ENCODE results near the gene ADGRE1. TPM values are rescaled to one million over a fixed set of nuclear protein-coding genes. Genes with fewer than 3 reads are reported as not detected.

The ADGRE1 gene
- total and polyA plus RNA-seq, 2 experiments from 2014 or later: not detected

DNA sequence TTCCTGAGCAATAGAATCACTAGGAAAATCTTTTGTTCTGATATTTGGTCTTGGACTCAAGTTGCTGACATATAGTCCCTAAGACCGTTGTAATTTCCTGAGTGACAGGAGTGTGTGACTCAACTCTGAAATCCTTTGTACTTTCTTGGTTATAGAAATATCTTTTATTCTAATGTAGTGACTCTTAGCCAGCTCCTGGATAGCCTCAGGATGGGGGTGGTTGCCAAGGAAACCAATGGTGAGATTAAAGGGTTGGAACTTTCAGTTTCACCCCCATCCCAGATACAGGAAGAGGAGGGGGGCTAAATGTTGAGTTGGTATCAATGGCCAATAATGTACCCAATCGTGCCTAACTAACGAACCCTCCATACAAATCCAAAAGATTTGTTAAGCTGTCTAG is 92.0 kb downstream of the ADGRE1 start:
- no peak overlapping the region for H3K4me3 ChIP-seq
- H4K20me1 ChIP-seq (replicated peaks; ENCODE audit: insufficient read depth): no peaks in the 10 kb centered on the region
- no peaks in the 10 kb centered on the region for H3K4me1 Mint-ChIP-seq
- peaks cover 26% of the 10 kb centered on the region; the same call in 2 of the 3 replicates for H3K36me3 Mint-ChIP-seq (ENCODE audit: low read depth)
- no peak overlapping the region for H3K27ac ChIP-seq (ENCODE audit: low read depth)
- H3K36me3 ChIP-seq (ENCODE audit: insufficient read depth): no peaks in the 10 kb centered on the region; the same call in 1 of the 2 replicates
- no peaks in the 10 kb centered on the region for H3K27me3 ChIP-seq (ENCODE audit: insufficient read depth)
- H2AFZ ChIP-seq: no peak overlapping the region
- DNase-seq (ENCODE audit: low spot score) (no peak), ATAC-seq (no peak)
- H3K27ac Mint-ChIP-seq: no peak overlapping the region
- H3F3A ChIP-seq (replicated peaks; ENCODE audit: low read depth): no peaks in the 10 kb centered on the region
- TF ChIP-seq CREB1 (CRISPR knock-in tag; IDR thresholded peaks at IDR 0.05; ENCODE audit: low read depth): no peak
- TF ChIP-seq, protein P1, sequence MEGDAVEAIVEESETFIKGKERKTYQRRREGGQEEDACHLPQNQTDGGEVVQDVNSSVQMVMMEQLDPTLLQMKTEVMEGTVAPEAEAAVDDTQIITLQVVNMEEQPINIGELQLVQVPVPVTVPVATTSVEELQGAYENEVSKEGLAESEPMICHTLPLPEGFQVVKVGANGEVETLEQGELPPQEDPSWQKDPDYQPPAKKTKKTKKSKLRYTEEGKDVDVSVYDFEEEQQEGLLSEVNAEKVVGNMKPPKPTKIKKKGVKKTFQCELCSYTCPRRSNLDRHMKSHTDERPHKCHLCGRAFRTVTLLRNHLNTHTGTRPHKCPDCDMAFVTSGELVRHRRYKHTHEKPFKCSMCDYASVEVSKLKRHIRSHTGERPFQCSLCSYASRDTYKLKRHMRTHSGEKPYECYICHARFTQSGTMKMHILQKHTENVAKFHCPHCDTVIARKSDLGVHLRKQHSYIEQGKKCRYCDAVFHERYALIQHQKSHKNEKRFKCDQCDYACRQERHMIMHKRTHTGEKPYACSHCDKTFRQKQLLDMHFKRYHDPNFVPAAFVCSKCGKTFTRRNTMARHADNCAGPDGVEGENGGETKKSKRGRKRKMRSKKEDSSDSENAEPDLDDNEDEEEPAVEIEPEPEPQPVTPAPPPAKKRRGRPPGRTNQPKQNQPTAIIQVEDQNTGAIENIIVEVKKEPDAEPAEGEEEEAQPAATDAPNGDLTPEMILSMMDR (conservative IDR thresholded peaks at IDR 0.05; ENCODE audit: low read depth in 2 of 2): no peak
- TF ChIP-seq EZH2 (IDR thresholded peaks at IDR 0.05; ENCODE audit: low read depth, unreplicated experiment): no peak
- TF ChIP-seq, protein P2, sequence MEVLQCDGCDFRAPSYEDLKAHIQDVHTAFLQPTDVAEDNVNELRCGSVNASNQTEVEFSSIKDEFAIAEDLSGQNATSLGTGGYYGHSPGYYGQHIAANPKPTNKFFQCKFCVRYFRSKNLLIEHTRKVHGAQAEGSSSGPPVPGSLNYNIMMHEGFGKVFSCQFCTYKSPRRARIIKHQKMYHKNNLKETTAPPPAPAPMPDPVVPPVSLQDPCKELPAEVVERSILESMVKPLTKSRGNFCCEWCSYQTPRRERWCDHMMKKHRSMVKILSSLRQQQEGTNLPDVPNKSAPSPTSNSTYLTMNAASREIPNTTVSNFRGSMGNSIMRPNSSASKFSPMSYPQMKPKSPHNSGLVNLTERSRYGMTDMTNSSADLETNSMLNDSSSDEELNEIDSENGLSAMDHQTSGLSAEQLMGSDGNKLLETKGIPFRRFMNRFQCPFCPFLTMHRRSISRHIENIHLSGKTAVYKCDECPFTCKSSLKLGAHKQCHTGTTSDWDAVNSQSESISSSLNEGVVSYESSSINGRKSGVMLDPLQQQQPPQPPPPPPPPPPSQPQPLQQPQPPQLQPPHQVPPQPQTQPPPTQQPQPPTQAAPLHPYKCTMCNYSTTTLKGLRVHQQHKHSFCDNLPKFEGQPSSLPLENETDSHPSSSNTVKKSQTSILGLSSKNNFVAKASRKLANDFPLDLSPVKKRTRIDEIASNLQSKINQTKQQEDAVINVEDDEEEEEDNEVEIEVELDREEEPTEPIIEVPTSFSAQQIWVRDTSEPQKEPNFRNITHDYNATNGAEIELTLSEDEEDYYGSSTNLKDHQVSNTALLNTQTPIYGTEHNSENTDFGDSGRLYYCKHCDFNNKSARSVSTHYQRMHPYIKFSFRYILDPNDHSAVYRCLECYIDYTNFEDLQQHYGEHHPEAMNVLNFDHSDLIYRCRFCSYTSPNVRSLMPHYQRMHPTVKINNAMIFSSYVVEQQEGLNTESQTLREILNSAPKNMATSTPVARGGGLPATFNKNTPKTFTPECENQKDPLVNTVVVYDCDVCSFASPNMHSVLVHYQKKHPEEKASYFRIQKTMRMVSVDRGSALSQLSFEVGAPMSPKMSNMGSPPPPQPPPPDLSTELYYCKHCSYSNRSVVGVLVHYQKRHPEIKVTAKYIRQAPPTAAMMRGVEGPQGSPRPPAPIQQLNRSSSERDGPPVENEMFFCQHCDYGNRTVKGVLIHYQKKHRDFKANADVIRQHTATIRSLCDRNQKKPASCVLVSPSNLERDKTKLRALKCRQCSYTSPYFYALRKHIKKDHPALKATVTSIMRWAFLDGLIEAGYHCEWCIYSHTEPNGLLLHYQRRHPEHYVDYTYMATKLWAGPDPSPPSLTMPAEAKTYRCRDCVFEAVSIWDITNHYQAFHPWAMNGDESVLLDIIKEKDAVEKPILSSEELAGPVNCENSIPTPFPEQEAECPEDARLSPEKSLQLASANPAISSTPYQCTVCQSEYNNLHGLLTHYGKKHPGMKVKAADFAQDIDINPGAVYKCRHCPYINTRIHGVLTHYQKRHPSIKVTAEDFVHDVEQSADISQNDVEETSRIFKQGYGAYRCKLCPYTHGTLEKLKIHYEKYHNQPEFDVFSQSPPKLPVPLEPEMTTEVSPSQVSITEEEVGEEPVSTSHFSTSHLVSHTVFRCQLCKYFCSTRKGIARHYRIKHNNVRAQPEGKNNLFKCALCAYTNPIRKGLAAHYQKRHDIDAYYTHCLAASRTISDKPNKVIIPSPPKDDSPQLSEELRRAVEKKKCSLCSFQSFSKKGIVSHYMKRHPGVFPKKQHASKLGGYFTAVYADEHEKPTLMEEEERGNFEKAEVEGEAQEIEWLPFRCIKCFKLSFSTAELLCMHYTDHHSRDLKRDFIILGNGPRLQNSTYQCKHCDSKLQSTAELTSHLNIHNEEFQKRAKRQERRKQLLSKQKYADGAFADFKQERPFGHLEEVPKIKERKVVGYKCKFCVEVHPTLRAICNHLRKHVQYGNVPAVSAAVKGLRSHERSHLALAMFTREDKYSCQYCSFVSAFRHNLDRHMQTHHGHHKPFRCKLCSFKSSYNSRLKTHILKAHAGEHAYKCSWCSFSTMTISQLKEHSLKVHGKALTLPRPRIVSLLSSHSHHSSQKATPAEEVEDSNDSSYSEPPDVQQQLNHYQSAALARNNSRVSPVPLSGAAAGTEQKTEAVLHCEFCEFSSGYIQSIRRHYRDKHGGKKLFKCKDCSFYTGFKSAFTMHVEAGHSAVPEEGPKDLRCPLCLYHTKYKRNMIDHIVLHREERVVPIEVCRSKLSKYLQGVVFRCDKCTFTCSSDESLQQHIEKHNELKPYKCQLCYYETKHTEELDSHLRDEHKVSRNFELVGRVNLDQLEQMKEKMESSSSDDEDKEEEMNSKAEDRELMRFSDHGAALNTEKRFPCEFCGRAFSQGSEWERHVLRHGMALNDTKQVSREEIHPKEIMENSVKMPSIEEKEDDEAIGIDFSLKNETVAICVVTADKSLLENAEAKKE (CRISPR knock-in tag; IDR thresholded peaks at IDR 0.05): no peak
- TF ChIP-seq POLR2AphosphoS5 (IDR thresholded peaks at IDR 0.05; ENCODE audit: low read depth): no peak
- TF ChIP-seq ZNF331 (CRISPR knock-in tag; IDR thresholded peaks at IDR 0.05; ENCODE audit: low read depth): no peak
- TF ChIP-seq NANOG (IDR thresholded peaks at IDR 0.05; ENCODE audit: borderline replicate concordance): no peak
- TF ChIP-seq STAT1 (IDR thresholded peaks at IDR 0.05; ENCODE audit: unreplicated experiment): no peak
- TF ChIP-seq JUNB (IDR thresholded peaks at IDR 0.05; ENCODE audit: unreplicated experiment): no peak
- TF ChIP-seq EZH2phosphoT487 (IDR thresholded peaks at IDR 0.05; ENCODE audit: unreplicated experiment): no peak
- no peaks in the 10 kb centered on the region for H3K9me2 ChIP-seq (ENCODE audit: insufficient read depth)
- H3K4me2 ChIP-seq: no peak overlapping the region
- H3K4me1 ChIP-seq (ENCODE audit: insufficient read depth): no peaks in the 10 kb centered on the region
- H3K9me3 Mint-ChIP-seq: peaks cover 98% of the 10 kb centered on the region
- no peaks in the 10 kb centered on the region for H3K79me2 ChIP-seq (replicated peaks; ENCODE audit: insufficient read depth)
- H3K27me3 Mint-ChIP-seq (ENCODE audit: insufficient read depth, low read depth, poor library complexity): peaks cover 3% of the 10 kb centered on the region
- H3K4me3 Mint-ChIP-seq: no peak overlapping the region

Data from GM23338 (cell line).